Measurements from ENCODE around the gene PAK3.

GRCh38 chrX:111182997-111183396, 87.0 kb downstream of the PAK3 start:
- no peak for TF ChIP-seq POLR2AphosphoS5 (IDR thresholded peaks at IDR 0.05; ENCODE audit: low read depth, low read length)
- no peak for TF ChIP-seq TAF1 (IDR thresholded peaks at IDR 0.05; ENCODE audit: borderline replicate concordance, insufficient read depth, low read length)
- TF ChIP-seq REST (IDR thresholded peaks at IDR 0.05; ENCODE audit: insufficient read depth in 1 of 2, low read depth in 2 of 2, low read length in 2 of 2): no peak
- TF ChIP-seq SIN3A (IDR thresholded peaks at IDR 0.05; ENCODE audit: borderline replicate concordance, insufficient read depth, low read length): no peak
